SK-N-DZ (cell line): ENCODE data around the gene TRIO.
"Not testable (repeated sequence)": the region's sequence is repeated elsewhere in the genome, so short reads cannot be mapped to it uniquely, and the experiment has no call there.

ENCODE experiments used
- DNase-seq: peaks from one replicate; pipeline ENCODE4 v3.0.0-alpha.2; 2015; ENCODE audit warnings: low spot score

Gene TRIO

GRCh38 chr5:14185326-14186058 is 42.4 kb downstream of the TRIO start:
- DNase-seq = no peak

- DNase-seq = no peak
These were observed 43.1 kb downstream of the TRIO start for GRCh38 chr5:14186059-14186830.

GRCh38 chr5:14187157-14187556 is 44.0 kb downstream of the TRIO start:
- no peak for DNase-seq

DNA sequence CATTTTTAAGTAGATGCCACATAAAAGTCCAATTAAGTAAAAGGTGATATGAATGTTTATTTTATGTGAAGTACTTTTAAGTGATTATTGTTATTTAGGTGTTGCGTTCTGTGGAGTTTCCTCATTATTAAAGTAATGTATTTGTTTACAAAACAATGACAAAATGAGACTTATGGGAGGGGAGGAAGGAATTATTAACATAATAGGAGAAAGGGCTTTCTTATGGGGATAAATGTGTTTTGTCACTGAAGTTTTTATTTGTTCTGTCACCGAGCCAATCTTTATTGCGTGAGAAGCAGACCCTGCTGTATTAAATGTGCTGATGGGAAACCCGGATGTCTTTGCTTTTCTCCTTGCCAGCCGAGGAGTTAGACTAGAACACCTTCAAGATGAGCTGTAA is 44.5 kb downstream of the TRIO start:
- DNase-seq = no peak

- DNase-seq = no peak
These were observed 45.6 kb downstream of the TRIO start for GRCh38 chr5:14188778-14189177.

GRCh38 chr5:14189680-14190079 is 46.5 kb downstream of the TRIO start:
- DNase-seq = no peak

GRCh38 chr5:14190194-14191164 is 47.3 kb downstream of the TRIO start:
- DNase-seq = no peak

GRCh38 chr5:14191325-14191724 is 48.2 kb downstream of the TRIO start:
- DNase-seq = no peak

- no peak for DNase-seq
These were observed 50.4 kb downstream of the TRIO start for GRCh38 chr5:14193496-14193895.

DNA sequence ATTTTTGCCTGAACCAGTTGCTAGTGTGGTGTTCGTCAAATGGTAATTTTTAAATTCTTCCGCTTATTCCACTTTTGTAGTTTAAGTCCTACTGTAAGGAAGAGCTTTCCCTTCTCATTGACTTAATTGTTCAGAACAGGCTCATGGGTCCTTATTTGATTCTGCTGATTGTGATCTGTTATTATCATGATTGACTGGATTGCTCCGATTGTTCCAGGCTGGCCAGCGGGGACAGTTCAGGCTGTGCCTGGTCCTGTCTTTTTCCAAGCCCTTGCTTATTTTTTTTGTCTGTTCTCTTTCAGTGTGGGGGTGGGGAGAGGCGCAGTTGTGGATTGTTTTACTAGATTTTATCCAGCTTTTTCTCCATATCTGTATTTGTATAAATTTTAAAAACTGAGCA is 52.4 kb downstream of the TRIO start:
- peak; percentile 67 for DNase-seq

DNA sequence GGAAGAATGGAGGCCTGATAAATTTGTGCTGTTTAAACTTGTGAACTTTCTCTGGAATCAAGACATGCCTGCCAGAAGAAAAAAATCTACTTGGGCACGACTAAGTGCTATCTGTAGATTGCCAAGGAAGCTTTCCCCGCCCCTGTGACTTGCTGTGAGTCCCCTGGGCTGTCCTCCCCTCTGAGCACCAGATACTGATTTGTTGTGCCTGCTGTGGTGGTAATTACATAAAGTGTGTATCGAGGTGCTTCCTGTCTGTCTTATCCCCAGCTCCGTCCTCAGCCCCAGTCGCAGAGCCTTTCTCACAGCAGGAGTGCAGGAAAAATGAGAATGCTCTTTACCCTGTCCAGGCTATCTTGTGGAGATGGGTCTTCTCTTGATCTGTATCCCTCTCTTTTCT is 53.9 kb downstream of the TRIO start:
- peak; percentile 74 for DNase-seq

GRCh38 chr5:14199902-14200301 is 56.8 kb downstream of the TRIO start:
- no peak for DNase-seq

DNA sequence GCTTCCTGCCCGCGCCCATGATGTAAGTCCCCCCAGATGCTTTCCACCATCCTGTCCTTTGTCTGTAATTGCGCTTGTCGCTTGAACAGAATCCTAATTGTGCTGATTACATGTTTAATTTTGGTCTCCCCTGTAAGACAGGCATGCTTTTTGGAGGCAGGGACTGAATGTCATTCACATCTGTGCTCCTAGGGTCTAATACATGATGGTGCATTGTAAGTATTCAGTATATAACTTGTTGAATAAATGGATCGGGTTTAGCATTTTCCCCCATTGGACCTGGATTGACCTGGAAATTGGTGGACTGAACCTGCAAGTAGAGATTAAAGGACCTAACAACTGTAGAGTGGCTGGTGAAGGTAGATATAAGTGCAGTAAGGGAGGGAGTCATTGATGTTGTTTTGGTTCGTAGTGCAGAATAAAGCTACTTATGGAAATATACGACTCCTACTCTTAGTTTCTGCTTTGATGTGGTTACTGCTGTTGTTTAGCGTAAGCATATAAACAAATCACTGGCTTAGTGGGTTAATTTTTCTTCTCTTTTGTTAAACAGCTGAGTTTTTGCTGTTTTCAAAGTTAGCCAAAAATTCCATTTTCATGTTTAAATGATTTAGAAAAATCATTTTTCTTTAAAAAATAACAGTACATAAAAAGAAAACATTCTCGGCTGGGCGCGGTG is 57.3 kb downstream of the TRIO start:
- DNase-seq = no peak

GRCh38 chr5:14201325-14202045 is 58.3 kb downstream of the TRIO start:
- no peak for DNase-seq

DNA sequence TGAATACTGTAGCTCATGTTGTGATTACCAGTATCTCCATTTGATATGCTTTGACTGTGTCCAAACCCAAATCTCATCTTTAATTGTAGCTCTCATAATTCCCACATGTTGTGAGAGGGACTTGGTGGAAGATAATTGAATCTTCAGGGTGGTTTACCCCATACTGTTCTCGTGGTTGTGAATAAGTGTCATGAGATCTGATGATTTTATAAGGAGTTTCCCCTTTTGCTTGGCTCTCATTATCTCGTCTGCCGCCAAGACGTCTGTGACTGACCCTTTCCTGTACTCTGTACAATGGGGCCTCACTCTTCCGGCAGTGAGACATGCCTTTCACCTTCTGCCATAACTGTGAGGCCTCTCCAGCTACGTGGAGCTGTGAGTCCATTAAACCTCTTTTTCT is 59.3 kb downstream of the TRIO start:
- DNase-seq = no peak

- DNase-seq = no peak
These were observed 61.0 kb downstream of the TRIO start for GRCh38 chr5:14204011-14204670.

DNA sequence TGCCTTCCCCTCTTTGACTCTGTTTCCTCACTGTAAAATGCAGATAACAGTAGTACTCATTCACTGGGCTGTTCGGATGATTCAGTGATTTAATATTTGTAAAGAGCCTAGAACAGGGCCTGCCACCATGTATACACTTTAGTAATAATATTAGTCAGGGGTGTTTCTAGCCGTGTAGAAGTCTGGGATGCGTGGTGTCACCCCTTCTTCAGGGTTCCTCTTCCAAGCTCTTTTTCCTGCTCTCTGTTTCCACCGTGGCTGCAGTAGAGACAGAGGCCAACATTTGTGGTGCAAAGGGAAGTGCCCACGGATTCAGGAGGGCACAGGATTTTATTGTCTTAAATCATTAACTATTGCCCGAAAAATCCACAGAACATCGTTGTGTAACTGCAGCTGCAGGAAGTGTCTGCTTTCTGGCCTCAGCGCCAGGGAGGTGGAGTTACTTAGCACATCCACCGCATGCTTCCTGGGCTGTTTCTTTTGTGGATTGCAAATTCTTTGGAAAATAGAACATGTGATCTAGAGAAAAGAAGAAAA is 61.7 kb downstream of the TRIO start:
- no peak for DNase-seq

GRCh38 chr5:14206028-14206725 is 63.0 kb downstream of the TRIO start:
- no peak for DNase-seq

DNA sequence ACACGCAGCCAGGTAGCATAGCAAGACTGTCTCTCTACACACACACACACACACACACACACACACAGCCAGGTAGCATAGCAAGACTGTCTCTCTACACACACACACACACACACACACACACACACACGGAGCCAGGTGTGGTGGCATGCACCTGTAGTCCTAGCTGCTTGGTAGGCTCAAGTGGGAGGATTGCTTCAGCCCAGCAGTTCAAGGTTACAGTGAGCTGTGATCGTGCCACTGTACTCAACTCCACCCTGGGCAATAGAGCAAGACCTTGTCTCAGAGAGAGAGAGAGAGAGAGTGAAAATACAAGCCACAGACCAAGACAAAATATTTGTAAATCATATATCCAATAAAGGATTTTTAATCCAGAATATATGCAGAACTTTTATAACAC is 64.3 kb downstream of the TRIO start:
- not testable (repeated sequence) for DNase-seq
